Panc1 (cell line): ENCODE results near the gene SCN10A.

Experiments
- POLR2AphosphoS5 ChIP-seq: IDR thresholded peaks from 2 replicates; pipeline ENCODE4 v1.6.1; 2012; ENCODE audit warnings: mild to moderate bottlenecking, low read depth, low read length, moderate library complexity
- TF ChIP-seq, protein P1 (sequence below): fragments of 450-650 bp; IDR thresholded peaks from 2 replicates; pipeline ENCODE4 v1.5.1; 2017; ENCODE audit warnings: mild to moderate bottlenecking

DNA sequence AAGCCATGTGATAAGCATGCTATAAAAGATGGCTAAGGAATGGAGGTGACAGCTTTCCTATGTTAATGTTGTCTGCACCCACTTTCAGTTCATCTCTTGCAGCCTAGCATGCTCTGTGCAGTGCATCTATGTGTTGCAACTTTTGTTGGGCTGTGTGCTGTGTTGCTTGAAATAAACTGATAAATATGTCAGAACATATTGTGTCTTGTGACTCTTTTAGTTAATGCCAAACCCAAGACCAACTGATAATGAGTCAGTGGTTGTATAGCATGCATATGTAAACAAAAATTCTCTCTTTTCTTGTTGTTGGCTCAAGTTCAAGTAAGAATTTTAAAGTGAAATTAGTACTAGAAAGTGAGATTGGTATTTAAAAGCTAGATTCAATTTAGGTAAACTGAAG, 37.0 kb upstream of the SCN10A start:
- no peak for TF ChIP-seq POLR2AphosphoS5
- TF ChIP-seq, protein P1, sequence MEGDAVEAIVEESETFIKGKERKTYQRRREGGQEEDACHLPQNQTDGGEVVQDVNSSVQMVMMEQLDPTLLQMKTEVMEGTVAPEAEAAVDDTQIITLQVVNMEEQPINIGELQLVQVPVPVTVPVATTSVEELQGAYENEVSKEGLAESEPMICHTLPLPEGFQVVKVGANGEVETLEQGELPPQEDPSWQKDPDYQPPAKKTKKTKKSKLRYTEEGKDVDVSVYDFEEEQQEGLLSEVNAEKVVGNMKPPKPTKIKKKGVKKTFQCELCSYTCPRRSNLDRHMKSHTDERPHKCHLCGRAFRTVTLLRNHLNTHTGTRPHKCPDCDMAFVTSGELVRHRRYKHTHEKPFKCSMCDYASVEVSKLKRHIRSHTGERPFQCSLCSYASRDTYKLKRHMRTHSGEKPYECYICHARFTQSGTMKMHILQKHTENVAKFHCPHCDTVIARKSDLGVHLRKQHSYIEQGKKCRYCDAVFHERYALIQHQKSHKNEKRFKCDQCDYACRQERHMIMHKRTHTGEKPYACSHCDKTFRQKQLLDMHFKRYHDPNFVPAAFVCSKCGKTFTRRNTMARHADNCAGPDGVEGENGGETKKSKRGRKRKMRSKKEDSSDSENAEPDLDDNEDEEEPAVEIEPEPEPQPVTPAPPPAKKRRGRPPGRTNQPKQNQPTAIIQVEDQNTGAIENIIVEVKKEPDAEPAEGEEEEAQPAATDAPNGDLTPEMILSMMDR = no peak
